Activated naive CD8-positive, alpha-beta T cell treated with anti-CD3 and anti-CD28 coated beads for 36 hours (primary cell): ENCODE results near the gene ERO1B. TPM values are rescaled to one million over a fixed set of nuclear protein-coding genes. Genes with fewer than 3 reads are reported as not detected.

ENCODE experiments used
- DNase-seq: peaks from one replicate; pipeline ENCODE4 v3.0.0; 2021
- H3K27ac Mint-ChIP-seq: one replicate; pipeline ENCODE4 v1.8.0; 2022; ENCODE audit warnings: mild to moderate bottlenecking, moderate library complexity, mixed read lengths
- H3K27me3 Mint-ChIP-seq: one replicate; pipeline ENCODE4 v1.8.0; 2022; ENCODE audit warnings: mild to moderate bottlenecking, mixed read lengths
- H3K36me3 Mint-ChIP-seq: one replicate; pipeline ENCODE4 v1.8.0; 2021; ENCODE audit warnings: mild to moderate bottlenecking, mixed read lengths
- H3K4me1 Mint-ChIP-seq: one replicate; pipeline ENCODE4 v1.8.0; 2021; ENCODE audit warnings: mixed read lengths
- H3K4me3 Mint-ChIP-seq: one replicate; pipeline ENCODE4 v1.8.0; 2022; ENCODE audit warnings: mild to moderate bottlenecking, moderate library complexity, mixed read lengths
- H3K9me3 Mint-ChIP-seq: one replicate; pipeline ENCODE4 v1.8.0; 2022; ENCODE audit warnings: mixed read lengths
- total RNA-seq, 2 experiments: library from RNA; stranded (reverse); gene quantifications; one replicate each; pipeline ENCODE4 v1.2.3, GENCODE V29; 2021

Gene ERO1B
- total RNA-seq, 2 experiments from 2014 or later = 2.8 to 3.7 TPM

GRCh38 chr1:236167578-236167977 lies 114.2 kb downstream of the ERO1B start:
- Mint-ChIP-seq H3K9me3 (no peaks in the 10 kb centered on the region), H3K27me3 (no peaks in the 10 kb centered on the region), H3K4me1 (peaks cover 11% of the 10 kb centered on the region), H3K4me3 (no peak overlapping the region), H3K36me3 (peaks cover 18% of the 10 kb centered on the region), H3K27ac (no peak overlapping the region)
- no peak for DNase-seq

GRCh38 chr1:236167154-236167553 lies 114.6 kb downstream of the ERO1B start:
- no peaks in the 10 kb centered on the region for H3K9me3 Mint-ChIP-seq
- H3K4me3 Mint-ChIP-seq = no peak overlapping the region
- peaks cover 20% of the 10 kb centered on the region for H3K36me3 Mint-ChIP-seq
- no peaks in the 10 kb centered on the region for H3K27me3 Mint-ChIP-seq
- H3K27ac Mint-ChIP-seq = no peak overlapping the region
- peaks cover 11% of the 10 kb centered on the region for H3K4me1 Mint-ChIP-seq
- no peak for DNase-seq

- no peaks in the 10 kb centered on the region for H3K27me3 Mint-ChIP-seq
- H3K9me3 Mint-ChIP-seq = peaks cover 10% of the 10 kb centered on the region
- H3K27ac Mint-ChIP-seq = no peak overlapping the region
- no peak for DNase-seq
- H3K4me1 Mint-ChIP-seq = peaks cover 11% of the 10 kb centered on the region
- no peak overlapping the region for H3K4me3 Mint-ChIP-seq
- peaks cover 30% of the 10 kb centered on the region for H3K36me3 Mint-ChIP-seq
Measured at GRCh38 chr1:236166041-236166440, 115.7 kb downstream of the ERO1B start.

Other genes starting within 250 kb of the ERO1B start
- under 1 TPM; 0.08 to 0.10 TPM for gene NID1, start 216.9 kb downstream of the ERO1B start, total RNA-seq
- gene GPR137B, start 139.4 kb downstream of the ERO1B start, total RNA-seq = 1 to 10 TPM; 4.6 to 4.7 TPM
- gene EDARADD, start 112.3 kb upstream of the ERO1B start, total RNA-seq = 1 to 10 TPM; 1.6 TPM
- gene LGALS8, start 242.0 kb upstream of the ERO1B start, total RNA-seq = 10 to 100 TPM; 69.0 to 76.6 TPM